Ramos (cell line): ENCODE data around the gene FBXL13.
"Not testable (repeated sequence)": the region's sequence is repeated elsewhere in the genome, so short reads cannot be mapped to it uniquely, and the experiment has no call there.

ENCODE experiments used
- in situ Hi-C: fragments of 300-500 bp; cut with MboI; formaldehyde crosslinking; loops from one replicate; pipeline ENCODE4 v1.14.3; 2022; ENCODE audit warnings: low sequenced_read_pairs; ENCODE audit not compliant: unreplicated experiment

FBXL13 gene

DNA sequence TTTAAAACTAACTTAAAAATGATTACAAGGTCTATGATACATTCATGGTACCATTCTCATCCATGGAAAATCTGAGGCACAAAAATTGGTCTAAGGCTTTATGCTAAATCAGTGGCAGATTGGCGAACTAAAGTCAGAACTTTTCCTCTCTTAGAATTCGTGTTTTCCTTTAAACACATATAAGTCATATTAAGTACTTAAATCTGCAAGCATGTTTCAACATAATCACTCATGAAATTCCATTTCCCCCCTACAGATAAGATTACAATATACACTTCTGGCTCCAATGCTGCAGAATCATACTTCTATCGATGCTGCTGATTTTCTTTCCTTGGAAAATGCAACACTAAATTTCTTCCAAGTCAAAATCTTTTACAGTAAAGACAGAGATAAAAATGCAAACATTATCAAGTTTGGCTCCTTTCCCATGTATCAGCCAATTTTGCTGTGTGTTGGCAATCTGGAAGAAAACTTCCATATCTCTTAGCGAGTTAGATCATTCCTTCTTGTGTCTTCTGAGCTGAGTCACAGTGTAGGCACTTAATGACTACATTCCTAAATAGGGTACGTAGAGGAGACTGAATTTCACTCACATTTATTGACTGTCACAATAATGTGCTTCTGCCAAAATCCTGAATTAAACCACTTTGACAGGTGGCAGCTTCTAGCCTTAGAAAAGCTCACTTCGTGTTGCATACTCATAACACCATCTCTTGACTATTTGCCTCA lies 238.2 kb downstream of the FBXL13 start:
- in situ Hi-C loops, result no loop called here

DNA sequence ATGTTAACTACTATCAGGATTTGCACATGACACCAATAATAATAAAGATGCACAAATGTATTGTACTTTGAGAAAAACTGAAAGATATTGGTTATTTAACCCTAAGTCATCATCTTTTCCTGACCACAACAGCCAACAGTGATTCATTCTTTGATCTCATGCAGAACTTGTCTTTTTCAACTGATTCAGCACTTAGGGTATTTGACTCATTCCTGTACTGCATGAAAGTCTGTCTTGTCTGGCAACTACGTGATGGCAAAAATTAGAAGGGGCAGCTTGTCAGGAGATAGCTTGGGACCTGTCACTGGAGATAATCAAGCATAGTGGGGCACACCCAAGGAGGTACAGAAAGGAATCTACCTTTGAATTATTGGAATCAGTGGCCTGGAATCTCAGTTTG lies 239.6 kb downstream of the FBXL13 start:
- in situ Hi-C loops, result no loop called here

- in situ Hi-C loops, result no loop called here
These were observed 240.1 kb downstream of the FBXL13 start for GRCh38 chr7:102834466-102834865.

DNA sequence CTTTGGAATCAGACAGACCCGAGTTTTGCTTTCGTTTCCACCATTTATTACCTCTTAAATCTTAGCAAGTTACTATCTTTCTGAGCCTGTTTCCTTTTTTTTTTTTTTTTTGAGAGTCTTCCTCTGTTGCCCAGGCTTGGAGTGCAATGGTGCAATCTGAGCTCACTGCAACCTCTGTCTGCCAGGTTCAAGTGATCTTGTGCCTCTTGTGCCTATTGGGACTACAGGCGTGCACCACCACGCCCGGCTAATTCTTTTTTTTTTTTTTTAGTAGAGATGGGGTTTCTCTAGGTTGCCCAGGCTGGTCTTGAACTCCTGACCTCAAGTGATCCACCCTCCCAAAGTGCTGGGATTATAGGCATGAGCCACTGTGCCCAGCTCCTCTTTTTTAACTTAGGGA lies 241.3 kb downstream of the FBXL13 start:
- in situ Hi-C loops, result no loop called here

DNA sequence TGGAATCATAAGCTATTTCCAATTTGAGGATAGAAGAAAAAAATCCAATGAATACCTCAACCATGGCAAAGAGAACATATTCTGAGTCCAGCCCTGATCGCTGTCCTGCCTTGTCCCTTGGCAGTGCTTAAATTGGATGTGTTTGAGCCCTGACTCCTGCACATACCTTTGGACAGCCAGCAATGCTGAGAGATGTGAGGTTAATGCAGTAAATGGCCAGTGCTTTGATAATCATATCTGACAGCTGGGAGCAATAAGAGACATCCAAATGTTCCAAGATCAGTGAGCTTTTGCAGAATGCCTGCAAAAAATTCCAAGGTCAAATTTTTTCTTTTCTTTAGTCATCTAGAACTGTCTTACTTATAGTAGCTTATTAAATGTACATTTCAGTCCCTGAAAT lies 241.9 kb downstream of the FBXL13 start:
- in situ Hi-C loops, result no loop called here

DNA sequence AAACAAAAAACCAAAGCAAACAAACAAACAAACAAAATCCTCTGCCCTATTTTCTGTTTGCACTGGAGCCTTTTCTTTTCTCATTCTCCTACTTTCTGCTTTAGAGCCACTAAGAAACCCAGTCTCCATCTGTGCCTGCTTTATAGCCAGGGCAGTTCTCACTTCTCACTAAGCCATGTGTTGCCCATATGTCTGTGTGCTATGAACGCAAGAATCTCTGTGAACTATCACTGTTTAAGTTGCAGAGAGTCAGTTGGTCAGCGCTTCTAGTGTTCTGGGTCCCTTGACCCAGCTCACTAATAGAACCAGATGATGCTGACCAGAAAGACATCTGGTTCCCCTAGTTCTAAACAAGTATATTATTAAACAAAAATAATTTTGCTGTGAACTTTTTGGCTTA lies 244.4 kb downstream of the FBXL13 start:
- in situ Hi-C loops, result no loop called here

GRCh38 chr7:102829075-102829474 lies 245.5 kb downstream of the FBXL13 start:
- in situ Hi-C loops, result no loop called here

- in situ Hi-C loops, result no loop called here
These were observed 246.3 kb downstream of the FBXL13 start for GRCh38 chr7:102828286-102828685.

GRCh38 chr7:102823390-102824119 lies 251.0 kb downstream of the FBXL13 start:
- in situ Hi-C loops, result no loop called here

- in situ Hi-C loops, result no loop called here
These were observed 252.4 kb downstream of the FBXL13 start for GRCh38 chr7:102821994-102822747.

- in situ Hi-C loops, result no loop called here
These were observed 255.4 kb downstream of the FBXL13 start for GRCh38 chr7:102819151-102819550.

- in situ Hi-C loops, result no loop called here
These were observed 256.7 kb downstream of the FBXL13 start for GRCh38 chr7:102817616-102818573.

DNA sequence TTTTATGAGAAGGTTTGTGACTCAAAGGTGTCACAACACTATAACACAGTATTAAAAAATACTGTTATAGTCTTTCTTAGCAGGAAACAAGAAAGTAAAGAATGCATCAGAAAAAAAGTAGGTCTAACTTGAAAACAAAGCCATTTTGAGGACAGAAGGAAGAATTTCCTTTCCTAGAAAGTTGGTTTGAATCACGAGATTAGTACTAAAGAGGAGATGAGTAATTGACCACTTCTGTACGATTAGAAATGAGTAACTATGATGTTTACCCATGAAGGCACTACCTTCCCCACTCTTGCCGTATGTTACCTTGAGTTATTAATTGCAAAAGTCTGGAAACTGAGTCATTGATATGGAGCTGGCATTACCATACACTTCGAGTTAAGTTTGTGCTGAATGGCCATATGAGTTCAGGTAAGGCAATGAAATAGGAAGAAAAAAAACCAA lies 260.5 kb downstream of the FBXL13 start:
- in situ Hi-C loops, result no loop called here

DNA sequence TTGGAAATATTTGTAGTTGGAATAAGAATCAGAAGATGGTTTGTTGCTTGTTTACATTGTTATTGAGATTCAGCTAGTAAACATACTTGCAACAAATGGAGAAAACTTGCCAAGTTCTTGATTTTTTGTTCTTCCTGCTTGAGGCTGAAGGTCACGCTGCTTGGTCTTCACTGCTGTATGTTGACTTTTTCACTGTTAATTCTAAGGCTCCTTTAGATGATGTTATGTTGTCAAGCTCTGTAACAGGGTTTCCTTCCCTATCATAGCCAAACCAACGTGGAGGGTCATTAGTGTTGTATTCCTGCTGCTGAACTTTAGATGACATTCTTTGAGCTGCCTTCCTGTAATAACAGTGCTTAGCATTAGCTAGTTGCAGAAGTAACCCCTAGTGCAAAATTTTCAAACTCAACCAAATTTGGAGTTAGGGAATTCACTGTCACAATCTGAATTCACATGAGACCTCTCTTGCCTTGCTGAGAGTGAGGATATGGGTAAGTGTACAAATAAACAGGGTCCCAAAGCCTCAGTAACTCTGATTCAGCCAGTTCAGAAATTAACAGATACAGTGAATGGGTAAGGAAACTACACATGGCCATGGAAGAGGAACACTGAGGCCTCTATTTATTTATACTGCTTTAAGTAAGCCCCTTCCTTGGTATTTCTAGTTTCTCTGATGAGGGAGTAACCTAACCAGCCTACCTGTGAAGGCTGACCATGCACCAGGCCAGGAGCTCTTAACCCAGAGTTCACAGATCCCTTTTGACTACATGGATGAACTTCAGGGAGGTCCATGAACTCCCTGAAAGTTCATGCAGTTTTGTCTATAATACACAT lies 261.2 kb downstream of the FBXL13 start:
- in situ Hi-C loops, result no loop called here

- in situ Hi-C loops, result no loop called here
These were observed 262.5 kb downstream of the FBXL13 start for GRCh38 chr7:102811942-102812678.

- in situ Hi-C loops, result no loop called here
These were observed 263.7 kb downstream of the FBXL13 start for GRCh38 chr7:102810916-102811315.

DNA sequence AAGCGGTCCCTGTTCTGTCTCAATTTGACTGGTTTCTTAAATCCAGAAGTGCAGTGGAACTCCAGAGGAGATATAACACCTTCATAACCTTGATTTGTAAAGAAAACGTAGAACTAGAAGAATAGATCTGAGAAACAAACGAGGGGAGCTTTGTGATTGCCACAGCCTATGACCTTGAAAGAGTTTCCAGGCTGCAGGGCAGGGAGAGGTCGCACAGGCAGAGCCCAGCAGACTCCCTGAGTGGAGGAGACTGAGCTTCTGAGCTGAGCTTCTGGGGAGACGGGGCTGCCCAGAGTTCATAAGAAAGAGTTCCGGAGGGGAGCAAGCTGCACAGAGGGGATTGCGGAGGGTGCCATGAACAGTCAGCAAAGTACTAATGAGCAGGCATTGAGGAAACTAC lies 268.0 kb downstream of the FBXL13 start:
- in situ Hi-C loops, result no loop called here

DNA sequence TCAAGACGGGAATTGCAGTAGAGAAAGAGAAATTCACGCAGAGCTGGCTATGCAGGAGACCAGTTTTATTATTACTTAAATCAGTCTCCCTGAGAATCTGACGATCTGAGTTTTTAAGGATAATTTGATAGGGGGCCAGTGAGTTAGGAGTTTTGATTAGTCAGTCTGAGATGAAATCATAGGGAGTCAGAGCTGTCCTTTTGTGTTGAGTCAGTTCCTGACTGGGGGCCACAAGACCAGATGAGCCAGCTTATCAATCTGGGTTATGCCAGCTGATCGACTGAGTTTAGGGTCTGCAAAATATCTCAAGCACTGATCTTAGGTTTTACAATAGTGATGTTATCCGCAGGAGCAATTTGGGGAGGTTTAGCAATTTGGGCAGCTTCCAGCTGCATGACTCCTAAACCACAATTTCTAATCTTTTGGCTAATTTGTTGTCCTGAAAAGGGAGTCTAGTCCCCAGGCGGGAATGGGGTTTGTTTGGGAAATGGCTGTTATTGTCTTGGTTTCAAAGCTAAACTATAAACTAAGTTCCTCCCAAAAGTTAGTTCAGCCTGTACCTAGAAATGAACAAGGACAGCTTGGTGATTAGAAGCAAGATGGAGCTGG lies 278.5 kb downstream of the FBXL13 start:
- in situ Hi-C loops, result not testable (repeated sequence)
